Esophagus muscularis mucosa (tissue), 4 donors: ENCODE results near the gene ATP5F1A. TPM values are rescaled to one million over a fixed set of nuclear protein-coding genes. Genes with fewer than 3 reads are reported as not detected.
"Not testable (repeated sequence)": the region's sequence is repeated elsewhere in the genome, so short reads cannot be mapped to it uniquely, and the experiment has no call there.

Experiments
- DNase-seq: peaks from one replicate; pipeline ENCODE4 v3.0.0-alpha.2; 2017; ENCODE audit errors: extremely low spot score
- H3K27ac ChIP-seq, 4 donors: fragments of 200-600 bp; sonication (generic); replicated peaks in 1 of 4; 1 replicate in 3 of 4; 2 replicates in 1 of 4; pipeline ENCODE4 v1.5.1; 2016 to 2019; ENCODE audit warnings: mild to moderate bottlenecking in 1 of 4
- H3K27me3 ChIP-seq, 4 donors: fragments of 200-600 bp; sonication (generic); one replicate each; pipeline versions ENCODE4 v1.5.1 to v1.6.0; 2016 to 2019
- H3K36me3 ChIP-seq, 4 donors: fragments of 200-600 bp; sonication (generic); one replicate each; pipeline ENCODE4 v1.5.1; 2016 to 2019
- H3K4me1 ChIP-seq, 4 donors: fragments of 200-600 bp; sonication (generic); one replicate each; pipeline ENCODE4 v1.5.1; 2016 to 2019
- H3K4me3 ChIP-seq, 4 donors: fragments of 200-600 bp; sonication (generic); 1 replicate in 2 of 4; 2 replicates in 2 of 4; pipeline ENCODE4 v1.5.1; 2016 to 2019; ENCODE audit warnings: mild to moderate bottlenecking in 4 of 4, moderate library complexity in 1 of 4
- H3K9me3 ChIP-seq, 4 donors: fragments of 200-600 bp; sonication (generic); 1 replicate in 3 of 4; 2 replicates in 1 of 4; pipeline ENCODE4 v1.5.1; 2016 to 2019
- CTCF ChIP-seq, 3 experiments: fragments of 200-600 bp in 2 of 3; fragments of 450-650 bp in 1 of 3; sonication (generic) in 2 of 3; IDR thresholded peaks; one replicate each; pipeline ENCODE4 v1.5.1; 2017 to 2019; ENCODE audit warnings: antibody characterized with exemption in 3 of 3, mild to moderate bottlenecking in 2 of 3, moderate library complexity in 1 of 3
- EP300 ChIP-seq: sonication (generic); formaldehyde crosslinking; IDR thresholded peaks from one replicate; pipeline ENCODE4 v1.6.1; 2017; ENCODE audit warnings: antibody characterized with exemption
- POLR2A ChIP-seq: fragments of 450-650 bp; IDR thresholded peaks from one replicate; pipeline ENCODE4 v1.6.1; 2017; ENCODE audit warnings: antibody characterized with exemption, moderate library complexity, mild to moderate bottlenecking, low read depth
- POLR2AphosphoS5 ChIP-seq, 2 donors: sonication (generic); formaldehyde crosslinking; IDR thresholded peaks; one replicate each; pipeline ENCODE4 v1.6.1; 2017; ENCODE audit warnings: antibody characterized with exemption in 2 of 2
- WGBS: methylation state at CpG from one replicate; pipeline ENCODE4 v1.1.5; 2018; 5-methylcytosine and 5-hydroxymethylcytosine counted together
- intact Hi-C: fragments of 100-400 bp; cut with DNase I; formaldehyde crosslinking; loops from one replicate; pipeline ENCODE4 v1.15.1; 2023
- total RNA-seq, 4 donors: library from RNA; depleted of rRNA; stranded (reverse); fragments of >200 nt; gene quantifications; one replicate each; pipeline versions ENCODE4 v1.1.0 to v1.2.1, GENCODE V29; 2016

The ATP5F1A gene
- total RNA-seq, 4 donors from 2014 or later: 417 to 545 (median 470) TPM

- intact Hi-C loops: no loop called here
- Histone ChIP-seq H3K27me3 (no peaks in the 10 kb centered on the region), H3K4me1 (no peaks in the 10 kb centered on the region), H3K27ac (no peak overlapping the region), H3K36me3 (peaks cover 38 to 70% (median 50%) of the 10 kb centered on the region in 4 donors), H3K9me3 (no peaks in the 10 kb centered on the region), H3K4me3 (no peak overlapping the region)
- WGBS: 92% methylated on average over 2 of the region's 2 CpGs
- no peak for TF ChIP-seq CTCF (IDR thresholded peaks at IDR 0.05)
- no peak for DNase-seq
Measured at GRCh38 chr18:46130061-46130460, 32.0 kb upstream of the ATP5F1A start.

- H3K9me3 ChIP-seq, DNase-seq, H3K27ac ChIP-seq, H3K27me3 ChIP-seq, H3K4me3 ChIP-seq, H3K4me1 ChIP-seq, intact Hi-C loops: not testable (repeated sequence)
- H3K36me3 ChIP-seq: peaks cover 39 to 100% (median 78%) of the 10 kb centered on the region in 4 donors
- 64% methylated on average over 4 of the region's 4 CpGs for WGBS
Measured at GRCh38 chr18:46126625-46127024, 28.5 kb upstream of the ATP5F1A start.

GRCh38 chr18:46113751-46114150, 15.7 kb upstream of the ATP5F1A start:
- no peak for DNase-seq
- 86% methylated on average over 1 of the region's 1 CpG for WGBS
- TF ChIP-seq CTCF (IDR thresholded peaks at IDR 0.05): no peak
- TF ChIP-seq POLR2A: no peak
- TF ChIP-seq EP300: no peak
- TF ChIP-seq POLR2AphosphoS5 (IDR thresholded peaks at IDR 0.05): no peak
- Histone ChIP-seq H3K36me3 (peaks cover 10 to 69% (median 24%) of the 10 kb centered on the region in 4 donors), H3K27ac (no peak overlapping the region), H3K4me3 (no peak overlapping the region), H3K4me1 (no peaks in the 10 kb centered on the region), H3K27me3 (no peaks in the 10 kb centered on the region), H3K9me3 (no peaks in the 10 kb centered on the region)
- intact Hi-C loops: no loop called here

- DNase-seq: no peak
- TF ChIP-seq CTCF (IDR thresholded peaks at IDR 0.05): no peak
- TF ChIP-seq POLR2AphosphoS5 (IDR thresholded peaks at IDR 0.05): no peak
- no peak for TF ChIP-seq POLR2A
- TF ChIP-seq EP300: no peak
- intact Hi-C loops: no loop called here
- Histone ChIP-seq H3K36me3 (peaks cover 4 to 64% (median 24%) of the 10 kb centered on the region in 4 donors), H3K4me3 (no peak overlapping the region), H3K9me3 (no peaks in the 10 kb centered on the region), H3K4me1 (peaks cover 0 to 7% (median 6%) of the 10 kb centered on the region in 4 donors), H3K27ac (no peak overlapping the region), H3K27me3 (no peaks in the 10 kb centered on the region)
- 95% methylated on average over 3 of the region's 3 CpGs for WGBS
Measured at GRCh38 chr18:46110406-46110805, 12.3 kb upstream of the ATP5F1A start.

- H3K9me3 ChIP-seq: no peaks in the 10 kb centered on the region
- no peaks in the 10 kb centered on the region for H3K27me3 ChIP-seq
- H3K4me1 ChIP-seq: peaks cover 0 to 14% (median 12%) of the 10 kb centered on the region in 4 donors
- TF ChIP-seq POLR2A (no peak), CTCF (IDR thresholded peaks at IDR 0.05) (no peak), EP300 (no peak), POLR2AphosphoS5 (IDR thresholded peaks at IDR 0.05) (no peak)
- no peak overlapping the region for H3K27ac ChIP-seq
- H3K36me3 ChIP-seq: peaks cover 0 to 54% (median 16%) of the 10 kb centered on the region in 4 donors
- DNase-seq: no peak
- no peak overlapping the region for H3K4me3 ChIP-seq
- WGBS: 95% methylated on average over 5 of the region's 5 CpGs
- intact Hi-C loops: no loop called here
Measured at GRCh38 chr18:46109386-46109785, 11.3 kb upstream of the ATP5F1A start.
